ENCODE results near the gene ATOX1. TPM values are rescaled to one million over a fixed set of nuclear protein-coding genes. Genes with fewer than 3 reads are reported as not detected.

The ATOX1 gene
- total and polyA plus RNA-seq, 9 donors = 45.2 to 69.1 (median 52.2) TPM

Other genes starting within 250 kb of the ATOX1 start
- gene FAT2, start 167.3 kb downstream of the ATOX1 start, total RNA-seq = 0.40 TPM
- gene FAT2, start 167.3 kb downstream of the ATOX1 start, polyA plus RNA-seq (ENCODE audit: insufficient read depth in 1 of 8, insufficient read length in 8 of 8, low replicate concordance in 1 of 8) = 1 to 10 TPM in 1 of 8 donors, under 1 TPM in 7; 0.26 to 4.9 (median 0.50) TPM
- 4,650 TPM for gene SPARC, start 71.7 kb downstream of the ATOX1 start, total RNA-seq
- 1,000 to 10,000 TPM; 3,005 to 8,405 (median 4,700) TPM for gene SPARC, start 71.7 kb downstream of the ATOX1 start, polyA plus RNA-seq (ENCODE audit: insufficient read depth in 1 of 8, insufficient read length in 8 of 8, low replicate concordance in 1 of 8)
- 101 TPM for gene G3BP1, start 13.3 kb upstream of the ATOX1 start, total RNA-seq
- gene G3BP1, start 13.3 kb upstream of the ATOX1 start, polyA plus RNA-seq (ENCODE audit: insufficient read depth in 1 of 8, insufficient read length in 8 of 8, low replicate concordance in 1 of 8) = 100 to 1,000 TPM in 2 of 8 donors, 10 to 100 TPM in 6; 69.6 to 122 (median 93.9) TPM
- not detected for gene GLRA1, start 166.2 kb upstream of the ATOX1 start, total RNA-seq
- gene GLRA1, start 166.2 kb upstream of the ATOX1 start, polyA plus RNA-seq (ENCODE audit: insufficient read depth in 1 of 8, insufficient read length in 8 of 8, low replicate concordance in 1 of 8) = under 1 TPM in 1 of 8 donors, not detected in 7; 0.13 TPM